T-helper 1 cell (primary cell): ENCODE results near the gene ASIC2.

Experiments
- DNase-seq, 5 donors: peaks; one replicate each; pipeline ENCODE4 v3.0.0-alpha.2; 2012 to 2020

Gene ASIC2

GRCh38 chr17:33202796-33203495, 90.1 kb downstream of the ASIC2 start:
- DNase-seq = no peak

GRCh38 chr17:33202021-33202420, 91.1 kb downstream of the ASIC2 start:
- DNase-seq = no peak

- no peak for DNase-seq
Observed at GRCh38 chr17:33201283-33201682, 91.8 kb downstream of the ASIC2 start.

- no peak for DNase-seq
Observed at GRCh38 chr17:33200587-33200986, 92.5 kb downstream of the ASIC2 start.

GRCh38 chr17:33199571-33200510, 93.3 kb downstream of the ASIC2 start:
- no peak for DNase-seq

- no peak for DNase-seq
Observed at GRCh38 chr17:33198954-33199353, 94.1 kb downstream of the ASIC2 start.

GRCh38 chr17:33197342-33197741, 95.8 kb downstream of the ASIC2 start:
- no peak for DNase-seq

GRCh38 chr17:33196883-33197282, 96.2 kb downstream of the ASIC2 start:
- DNase-seq = no peak

- no peak for DNase-seq
Observed at GRCh38 chr17:33192951-33193911, 99.9 kb downstream of the ASIC2 start.

- no peak for DNase-seq
Observed at GRCh38 chr17:33183487-33184026, 109.5 kb downstream of the ASIC2 start.

GRCh38 chr17:33179151-33179550, 113.9 kb downstream of the ASIC2 start:
- DNase-seq = no peak

- DNase-seq = no peak
Observed at GRCh38 chr17:33178681-33179080, 114.4 kb downstream of the ASIC2 start.

- DNase-seq = no peak
Observed at GRCh38 chr17:33175562-33175961, 117.5 kb downstream of the ASIC2 start.

- DNase-seq = no peak
Observed at GRCh38 chr17:33171931-33172330, 121.2 kb downstream of the ASIC2 start.

- no peak for DNase-seq
Observed at GRCh38 chr17:33169580-33170285, 123.4 kb downstream of the ASIC2 start.

GRCh38 chr17:33167736-33168135, 125.4 kb downstream of the ASIC2 start:
- no peak for DNase-seq

- no peak for DNase-seq
Observed at GRCh38 chr17:33166472-33166871, 126.6 kb downstream of the ASIC2 start.

- no peak for DNase-seq
Observed at GRCh38 chr17:33164169-33164881, 128.8 kb downstream of the ASIC2 start.

GRCh38 chr17:33163533-33164168, 129.4 kb downstream of the ASIC2 start:
- no peak for DNase-seq

- DNase-seq = no peak
Observed at GRCh38 chr17:33154869-33155455, 138.1 kb downstream of the ASIC2 start.
